GM23248 (cell line): ENCODE measurements around the gene ADAMTSL3. TPM values are rescaled to one million over a fixed set of nuclear protein-coding genes. Genes with fewer than 3 reads are reported as not detected.

ENCODE experiments used
- DNase-seq: peaks from one replicate; pipeline ENCODE4 v3.0.0-alpha.2; 2015
- H2AFZ ChIP-seq: fragments of 200-600 bp; sonication (generic); 2 replicates; pipeline ENCODE4 v1.6.1; 2016; ENCODE audit warnings: antibody characterized with exemption
- H3F3A ChIP-seq: fragments of 200-600 bp; sonication (generic); 2 replicates; pipeline ENCODE4 v1.6.1; 2016; ENCODE audit warnings: mild to moderate bottlenecking, antibody characterized with exemption, mixed run types; ENCODE audit not compliant: insufficient read depth
- H3K27ac ChIP-seq: fragments of 200-600 bp; sonication (generic); 2 replicates; pipeline ENCODE4 v1.5.1; 2016; ENCODE audit warnings: mild to moderate bottlenecking
- H3K27me3 ChIP-seq: fragments of 200-600 bp; sonication (generic); replicated peaks from 2 replicates; pipeline ENCODE4 v1.6.1; 2016; ENCODE audit warnings: mild to moderate bottlenecking; ENCODE audit not compliant: insufficient read depth
- H3K36me3 ChIP-seq: fragments of 200-600 bp; sonication (generic); 2 replicates; pipeline ENCODE4 v1.6.1; 2016; ENCODE audit warnings: low read depth, mild to moderate bottlenecking
- H3K4me1 ChIP-seq: fragments of 200-600 bp; sonication (generic); 2 replicates; pipeline ENCODE4 v1.6.1; 2016; ENCODE audit warnings: mild to moderate bottlenecking; ENCODE audit not compliant: insufficient read depth
- H3K4me2 ChIP-seq: fragments of 200-600 bp; sonication (generic); one replicate; pipeline ENCODE4 v1.6.1; 2016; ENCODE audit warnings: mild to moderate bottlenecking; ENCODE audit not compliant: unreplicated experiment
- H3K4me3 ChIP-seq: fragments of 200-600 bp; sonication (generic); 2 replicates; pipeline ENCODE4 v1.5.1; 2016; ENCODE audit warnings: mild to moderate bottlenecking
- H3K79me2 ChIP-seq: fragments of 200-600 bp; sonication (generic); 2 replicates; pipeline ENCODE4 v1.6.1; 2016; ENCODE audit warnings: mild to moderate bottlenecking; ENCODE audit not compliant: insufficient read depth
- H3K9ac ChIP-seq: fragments of 200-600 bp; sonication (generic); 2 replicates; pipeline ENCODE4 v1.6.1; 2016; ENCODE audit warnings: mild to moderate bottlenecking
- H3K9me2 ChIP-seq: fragments of 200-600 bp; sonication (generic); 2 replicates; pipeline ENCODE4 v1.6.1; 2016; ENCODE audit warnings: mixed run types, mild to moderate bottlenecking, moderate library complexity; ENCODE audit not compliant: insufficient read depth
- H3K9me3 ChIP-seq: fragments of 200-600 bp; sonication (generic); one replicate; pipeline ENCODE4 v1.6.1; 2017; ENCODE audit warnings: low read depth
- H4K20me1 ChIP-seq: fragments of 200-600 bp; sonication (generic); 2 replicates; pipeline ENCODE4 v1.6.0; 2016; ENCODE audit not compliant: insufficient read depth
- EZH2 ChIP-seq: fragments of 200-600 bp; sonication (generic); IDR thresholded peaks from 2 replicates; pipeline ENCODE4 v1.6.1; 2018; ENCODE audit warnings: antibody characterized with exemption, mild to moderate bottlenecking; ENCODE audit not compliant: insufficient read depth, poor library complexity, severe bottlenecking
- EZH2phosphoT487 ChIP-seq: fragments of 200-600 bp; sonication (generic); IDR thresholded peaks from 2 replicates; pipeline ENCODE4 v1.6.1; 2018; ENCODE audit warnings: antibody characterized with exemption, moderate library complexity, mild to moderate bottlenecking, low read depth; ENCODE audit not compliant: insufficient read depth
- WGBS, 2 experiments: methylation state at CpG; one replicate each; pipeline ENCODE4 v1.1.6; 2015 to 2017; ENCODE audit warnings: low lambda C conversion rate in 2 of 2, low coverage in 1 of 2; ENCODE audit errors: missing lambda C conversion rate in 2 of 2; 5-methylcytosine and 5-hydroxymethylcytosine counted together
- in situ Hi-C: fragments of 300-500 bp; cut with MboI; formaldehyde crosslinking; loops from 2 replicates; pipeline ENCODE4 v1.15.0; 2020
- polyA plus RNA-seq: library from polyadenylated mRNA; unstranded; fragments of >200 nt; fragmentation: Nextera tagmentation; extraction: Ambion mirVana; gene quantifications from 2 replicates; pipeline ENCODE4 v1.2.1, GENCODE V29; 2016
- total RNA-seq: library from RNA; depleted of rRNA; stranded (reverse); fragments of >200 nt; shearing (Covaris generic); gene quantifications from 2 replicates; pipeline ENCODE4 v1.2.3, GENCODE V29; 2014

ADAMTSL3 gene
- total and polyA plus RNA-seq, 2 experiments from 2014 or later: not detected

DNA sequence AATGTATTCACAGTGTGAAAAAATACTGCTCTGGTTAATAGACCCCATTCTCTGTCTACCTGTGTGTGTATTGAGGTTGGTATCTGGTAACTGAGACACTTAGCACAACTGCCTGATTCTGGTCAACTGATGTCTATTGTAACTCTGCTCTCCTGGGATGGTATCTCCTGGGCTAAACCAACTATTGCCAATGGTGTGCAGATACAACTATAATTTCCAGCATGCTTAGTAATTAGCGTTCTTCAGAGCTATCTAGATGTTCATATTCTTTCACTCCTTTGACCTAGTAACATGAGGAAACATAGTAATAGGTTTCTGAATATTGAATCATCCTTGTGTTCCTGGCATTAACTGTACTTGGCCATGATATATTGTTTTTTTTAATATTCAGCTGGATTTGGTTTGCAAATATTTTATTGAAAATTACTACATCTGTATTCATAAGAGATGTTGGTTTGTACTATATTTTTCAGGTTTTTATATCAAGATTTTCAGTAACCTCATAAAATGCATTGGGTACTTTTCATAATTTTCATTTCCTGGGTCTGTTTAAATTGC is 16.8 kb downstream of the ADAMTSL3 start:
- Histone ChIP-seq H3K27me3 (0 out of 2 replicates have a peak, but pooled peaks cover 5% of the 10 kb centered on the region), H3K36me3 (no peaks in the 10 kb centered on the region), H3K9ac (no peak overlapping the region), H3K4me1 (no peaks in the 10 kb centered on the region), H3K4me2 (no peak overlapping the region), H2AFZ (no peak overlapping the region), H3F3A (no peaks in the 10 kb centered on the region), H3K4me3 (no peak overlapping the region), H3K9me2 (no peaks in the 10 kb centered on the region), H3K27ac (no peak overlapping the region), H3K9me3 (no peaks in the 10 kb centered on the region), H3K79me2 (no peaks in the 10 kb centered on the region), H4K20me1 (no peaks in the 10 kb centered on the region)
- TF ChIP-seq EZH2 (no peak), EZH2phosphoT487 (no peak)
- WGBS, 2 experiments: 13 to 28% methylated on average over 1 of the region's 1 CpG
- in situ Hi-C loops: no loop called here
- DNase-seq: no peak

DNA sequence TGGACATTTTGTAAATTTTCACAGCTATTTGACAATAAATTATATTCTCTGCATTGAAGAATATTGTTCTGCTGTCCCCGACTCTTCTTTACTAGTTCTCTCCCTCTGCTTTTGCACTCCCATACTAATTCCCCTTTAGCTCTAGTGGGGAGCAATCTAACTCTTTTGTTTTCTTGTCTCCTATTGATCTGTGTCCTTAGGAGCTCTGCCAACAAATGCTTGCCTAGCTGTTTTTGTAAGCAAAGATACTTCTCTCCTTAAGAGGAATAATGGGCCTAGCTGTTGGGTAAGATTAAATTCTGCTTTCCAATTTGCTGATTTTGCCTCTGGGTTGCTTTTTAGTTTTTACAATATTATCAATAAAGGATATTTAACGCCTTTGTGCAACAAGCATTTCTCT is 17.7 kb downstream of the ADAMTSL3 start:
- Histone ChIP-seq H3K4me3 (no peak overlapping the region), H3K9me2 (no peaks in the 10 kb centered on the region), H3K27ac (no peak overlapping the region), H3K9ac (no peak overlapping the region), H3K4me1 (no peaks in the 10 kb centered on the region), H3K79me2 (no peaks in the 10 kb centered on the region), H3K27me3 (0 out of 2 replicates have a peak, but pooled peaks cover 5% of the 10 kb centered on the region), H2AFZ (no peak overlapping the region), H4K20me1 (no peaks in the 10 kb centered on the region), H3K36me3 (no peaks in the 10 kb centered on the region), H3K9me3 (no peaks in the 10 kb centered on the region), H3F3A (no peaks in the 10 kb centered on the region), H3K4me2 (no peak overlapping the region)
- in situ Hi-C loops: no loop called here
- no peak for TF ChIP-seq EZH2
- no peak for TF ChIP-seq EZH2phosphoT487
- WGBS, 2 experiments: 39% methylated on average over 2 of the region's 2 CpGs
- no peak for DNase-seq

DNA sequence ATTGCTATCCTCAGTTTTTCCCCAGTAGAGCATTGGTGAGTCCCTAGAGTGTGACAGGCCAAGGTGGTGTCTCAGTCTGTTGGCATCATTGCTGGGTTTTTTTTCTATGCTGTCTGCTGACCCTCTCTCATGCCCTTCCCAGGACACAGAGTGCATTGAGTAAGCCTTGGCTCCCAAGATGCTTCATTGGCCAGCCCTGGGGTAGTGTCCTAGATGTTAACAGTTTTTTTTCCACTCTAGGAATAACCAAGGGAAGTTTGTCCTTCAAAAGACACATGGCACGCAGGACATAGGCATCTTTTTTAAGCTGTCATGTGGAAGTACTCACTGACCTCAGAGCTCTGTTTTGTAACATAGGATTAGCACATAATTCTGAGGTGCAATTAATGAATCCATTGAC is 19.5 kb downstream of the ADAMTSL3 start:
- 30 to 59% methylated on average over 1 of the region's 1 CpG for WGBS, 2 experiments
- peaks cover 3% of the 10 kb centered on the region for H3K9me3 ChIP-seq
- no peaks in the 10 kb centered on the region for H3K4me1 ChIP-seq
- H3K79me2 ChIP-seq: no peaks in the 10 kb centered on the region
- TF ChIP-seq EZH2 (no peak), EZH2phosphoT487 (no peak)
- H3K27ac ChIP-seq: no peak overlapping the region
- H3K4me2 ChIP-seq: no peak overlapping the region
- no peak overlapping the region for H2AFZ ChIP-seq
- in situ Hi-C loops: no loop called here
- no peak overlapping the region for H3K4me3 ChIP-seq
- no peaks in the 10 kb centered on the region for H4K20me1 ChIP-seq
- DNase-seq: no peak
- H3F3A ChIP-seq: no peaks in the 10 kb centered on the region
- H3K36me3 ChIP-seq: no peaks in the 10 kb centered on the region
- H3K9me2 ChIP-seq: no peaks in the 10 kb centered on the region
- 0 out of 2 replicates have a peak, but pooled peaks cover 5% of the 10 kb centered on the region for H3K27me3 ChIP-seq
- no peak overlapping the region for H3K9ac ChIP-seq

DNA sequence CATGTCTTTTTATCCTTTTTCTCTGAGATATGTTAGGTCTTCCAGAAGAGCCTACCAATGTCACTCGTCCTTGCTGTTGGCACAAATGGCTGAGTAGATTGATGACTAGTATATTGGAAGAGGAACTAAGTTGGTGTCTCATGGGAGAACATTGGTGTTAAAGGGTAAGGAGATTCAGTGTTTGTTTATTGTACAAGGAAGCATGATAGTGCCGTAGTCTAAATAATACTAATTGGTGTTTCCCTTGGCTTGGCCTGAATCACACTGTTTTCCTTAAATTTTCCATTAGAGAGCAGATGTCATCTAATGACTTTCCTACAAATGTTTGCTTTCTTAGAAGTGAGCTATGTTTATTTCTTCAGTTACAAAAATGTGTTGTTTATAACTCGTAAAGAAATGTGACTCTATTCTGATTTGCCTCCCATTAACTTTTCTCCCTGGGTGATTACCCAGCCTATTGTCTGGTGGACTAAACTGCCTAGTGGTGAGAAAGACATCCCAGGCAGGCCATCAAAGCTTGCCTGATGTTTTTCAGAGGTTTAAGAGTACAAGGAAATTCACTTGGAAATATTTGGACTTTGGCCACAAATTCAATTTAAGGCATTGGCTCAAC is 28.7 kb downstream of the ADAMTSL3 start:
- Histone ChIP-seq H3K27me3 (no peaks in the 10 kb centered on the region), H3K4me1 (no peaks in the 10 kb centered on the region), H3K36me3 (no peaks in the 10 kb centered on the region), H3K79me2 (no peaks in the 10 kb centered on the region), H3F3A (no peaks in the 10 kb centered on the region), H3K9me3 (peaks cover 3% of the 10 kb centered on the region), H3K27ac (no peak overlapping the region), H3K4me2 (no peak overlapping the region), H4K20me1 (no peaks in the 10 kb centered on the region), H3K9ac (no peak overlapping the region), H3K9me2 (no peaks in the 10 kb centered on the region), H3K4me3 (no peak overlapping the region), H2AFZ (no peak overlapping the region)
- TF ChIP-seq EZH2: no peak
- no peak for TF ChIP-seq EZH2phosphoT487
- in situ Hi-C loops: no loop called here
- DNase-seq: no peak
- WGBS, 2 experiments: 11 to 18% methylated on average over 3 of the region's 3 CpGs
